ENCODE results near the gene TRAF3.

TRAF3 gene

DNA sequence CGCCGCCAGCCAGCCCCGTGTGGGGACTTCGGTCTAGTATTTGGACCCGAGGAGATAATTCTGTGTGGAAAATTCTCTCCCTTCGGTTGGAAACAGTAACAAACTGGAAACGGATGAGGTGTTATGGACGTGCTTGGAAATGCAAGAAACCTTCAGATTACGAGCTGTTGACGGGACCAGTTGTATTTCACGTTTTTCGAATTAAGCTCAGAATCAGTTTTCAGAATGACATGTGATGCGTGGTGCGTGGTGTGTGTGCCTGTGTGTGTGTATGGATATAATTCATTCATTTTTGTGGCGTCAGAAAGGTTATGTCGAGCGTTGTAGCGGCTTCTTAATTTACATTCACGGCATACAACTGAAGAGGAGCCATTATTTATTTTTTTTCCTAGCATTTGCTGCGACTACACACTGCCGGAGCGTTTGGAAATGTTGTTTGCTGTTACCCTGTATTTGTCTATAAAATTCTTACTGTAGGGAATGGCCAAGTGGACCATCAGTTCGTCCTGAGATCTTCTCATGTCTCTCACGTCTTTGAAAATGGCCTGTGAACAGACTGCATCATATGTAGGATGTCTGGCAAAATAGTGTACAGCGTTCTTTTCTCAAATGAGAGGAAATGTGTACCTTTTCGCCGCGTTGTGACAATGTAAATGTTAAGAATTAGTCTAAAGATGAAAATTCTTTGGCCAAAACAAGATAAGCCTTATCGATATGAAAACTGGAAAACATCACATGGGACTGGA is 1.3 kb downstream of the TRAF3 start:
- ATAC-seq, result peak; percentile 6 to 21

DNA sequence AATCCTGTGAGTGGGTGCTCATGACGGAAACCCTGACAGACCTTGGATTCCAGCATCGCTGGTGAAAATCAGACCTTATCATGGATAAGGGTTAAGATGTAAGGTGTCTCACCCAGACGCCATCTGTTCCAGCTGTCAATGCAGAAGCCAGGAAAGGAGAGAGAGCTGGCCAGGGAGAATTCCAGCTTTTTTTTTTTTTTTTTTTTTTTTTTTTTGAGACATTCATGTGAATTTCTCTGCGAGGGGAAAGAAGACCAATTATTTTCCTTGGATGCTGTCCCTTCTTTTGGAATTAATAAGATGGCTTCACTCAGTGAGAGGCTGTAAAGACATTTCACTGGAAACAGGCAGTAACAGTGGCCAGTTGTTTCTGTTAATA is 1.8 kb downstream of the TRAF3 start:
- ATAC-seq, result no peak

GRCh38 chr14:102779574-102780315 is 2.5 kb downstream of the TRAF3 start:
- no peak for ATAC-seq

DNA sequence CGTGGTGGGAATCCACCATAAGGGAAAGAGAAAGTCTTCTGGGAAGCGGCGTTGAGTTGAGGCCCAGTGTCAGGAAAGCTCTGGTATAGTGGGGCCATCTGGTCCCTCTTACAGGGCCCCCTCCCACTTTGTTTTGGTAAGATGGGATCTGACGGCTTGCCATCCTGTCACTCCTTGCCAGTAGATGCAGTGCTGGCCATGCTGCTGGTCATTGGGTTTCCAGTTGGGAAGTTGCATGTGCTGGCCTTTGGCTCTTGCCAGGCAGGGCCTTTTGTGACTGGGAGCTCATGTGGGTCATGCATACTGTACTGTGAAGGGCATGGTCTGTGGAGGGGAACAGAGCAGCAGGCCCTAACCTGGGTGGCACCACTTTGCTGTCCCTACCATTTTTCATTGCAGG is 3.8 kb downstream of the TRAF3 start:
- no peak for ATAC-seq

GRCh38 chr14:102782974-102783373 is 5.7 kb downstream of the TRAF3 start:
- ATAC-seq, result no peak

DNA sequence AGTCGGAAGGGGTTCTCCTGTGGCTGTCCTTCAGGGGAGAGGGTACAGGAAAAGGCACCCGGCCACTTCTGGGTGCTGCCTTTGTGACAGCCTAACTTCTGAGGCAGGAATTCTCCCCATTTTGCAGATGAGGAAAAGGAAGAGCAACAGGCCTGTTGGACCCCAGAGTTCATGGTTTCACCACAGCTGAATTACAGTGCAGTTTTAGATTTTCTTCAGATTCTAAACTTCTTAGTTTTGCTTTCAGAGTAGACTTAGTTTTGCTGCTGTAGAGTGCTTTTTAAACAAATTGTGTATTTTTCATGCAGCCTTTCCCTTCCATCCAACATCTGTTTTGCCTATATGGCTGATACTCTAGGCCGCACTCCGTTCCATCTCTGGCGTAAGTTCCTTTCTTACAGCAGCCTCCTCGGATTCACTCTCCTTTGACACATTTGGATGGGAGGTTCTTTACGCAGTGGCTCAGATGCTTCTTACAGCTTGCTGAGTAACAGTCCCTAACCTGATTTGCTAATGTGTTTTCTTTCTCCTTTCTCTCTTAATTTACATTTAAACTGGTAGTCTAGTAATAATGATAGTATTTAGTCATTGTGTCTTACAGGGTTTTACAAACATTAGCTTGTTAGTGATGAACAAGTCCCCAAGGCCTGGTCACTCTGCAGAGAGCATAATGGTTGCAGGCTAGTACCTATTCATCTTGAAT is 7.8 kb downstream of the TRAF3 start:
- peak; percentile 79 to 80 for ATAC-seq

DNA sequence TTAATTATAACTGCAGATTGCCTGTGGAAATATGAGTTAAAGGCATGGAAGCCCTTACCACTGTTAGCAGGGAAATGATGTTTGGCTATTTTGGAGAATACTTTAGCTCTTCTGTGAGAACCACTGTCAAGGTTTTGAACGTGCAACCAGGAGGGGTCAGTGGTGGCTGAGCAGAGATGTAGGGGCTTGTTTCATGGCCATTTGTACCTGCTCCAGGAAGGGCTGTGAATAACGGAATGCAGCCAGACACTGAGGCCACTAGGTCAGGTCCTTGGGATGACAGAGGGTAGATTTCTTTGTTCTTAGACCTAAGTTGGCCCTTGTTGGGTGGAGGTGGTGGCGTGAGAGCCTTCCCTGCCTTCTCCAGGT is 8.3 kb downstream of the TRAF3 start:
- no peak for ATAC-seq

- ATAC-seq, result peak; percentile 60 to 70
Observed at GRCh38 chr14:102786768-102787167, 9.5 kb downstream of the TRAF3 start.

- no peak for ATAC-seq
Observed at GRCh38 chr14:102789349-102789748, 12.1 kb downstream of the TRAF3 start.

DNA sequence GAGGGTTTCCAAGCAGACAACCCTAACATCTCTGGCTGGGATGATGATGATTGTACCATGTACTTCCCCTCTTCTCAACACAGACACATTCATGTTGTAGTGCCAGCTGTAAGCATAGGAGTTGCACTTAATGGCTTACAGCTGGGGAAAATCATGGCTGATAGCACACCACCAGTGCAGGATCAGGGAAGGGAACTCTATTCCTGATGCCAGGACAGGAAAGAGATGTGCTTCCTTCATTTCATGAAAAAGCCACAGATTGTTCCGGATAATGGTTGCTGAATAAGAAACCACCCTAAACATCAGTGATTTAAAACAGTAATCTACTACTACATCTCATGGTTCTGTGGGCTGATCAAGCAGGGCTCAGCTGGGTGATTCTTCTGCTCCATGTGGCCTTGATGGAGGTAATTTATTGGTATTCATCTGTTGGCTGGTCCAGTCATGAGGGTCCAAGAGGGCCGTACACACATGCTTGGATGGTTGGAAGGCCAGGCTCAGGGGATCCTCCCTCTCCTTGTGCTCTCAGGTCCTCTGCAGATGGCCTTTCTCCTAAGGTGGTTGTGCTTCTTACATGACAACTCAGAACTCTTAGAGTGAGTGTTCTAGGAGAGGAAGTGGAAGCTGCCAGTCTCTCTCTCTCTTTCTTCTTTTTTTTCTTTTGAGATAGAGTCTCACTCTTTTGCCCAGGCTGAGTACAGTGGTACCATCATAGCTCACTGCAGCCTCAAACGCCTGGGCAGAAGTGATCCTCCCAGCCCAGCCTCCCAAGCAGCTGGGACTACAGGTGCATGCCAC is 16.5 kb downstream of the TRAF3 start:
- no peak for ATAC-seq

DNA sequence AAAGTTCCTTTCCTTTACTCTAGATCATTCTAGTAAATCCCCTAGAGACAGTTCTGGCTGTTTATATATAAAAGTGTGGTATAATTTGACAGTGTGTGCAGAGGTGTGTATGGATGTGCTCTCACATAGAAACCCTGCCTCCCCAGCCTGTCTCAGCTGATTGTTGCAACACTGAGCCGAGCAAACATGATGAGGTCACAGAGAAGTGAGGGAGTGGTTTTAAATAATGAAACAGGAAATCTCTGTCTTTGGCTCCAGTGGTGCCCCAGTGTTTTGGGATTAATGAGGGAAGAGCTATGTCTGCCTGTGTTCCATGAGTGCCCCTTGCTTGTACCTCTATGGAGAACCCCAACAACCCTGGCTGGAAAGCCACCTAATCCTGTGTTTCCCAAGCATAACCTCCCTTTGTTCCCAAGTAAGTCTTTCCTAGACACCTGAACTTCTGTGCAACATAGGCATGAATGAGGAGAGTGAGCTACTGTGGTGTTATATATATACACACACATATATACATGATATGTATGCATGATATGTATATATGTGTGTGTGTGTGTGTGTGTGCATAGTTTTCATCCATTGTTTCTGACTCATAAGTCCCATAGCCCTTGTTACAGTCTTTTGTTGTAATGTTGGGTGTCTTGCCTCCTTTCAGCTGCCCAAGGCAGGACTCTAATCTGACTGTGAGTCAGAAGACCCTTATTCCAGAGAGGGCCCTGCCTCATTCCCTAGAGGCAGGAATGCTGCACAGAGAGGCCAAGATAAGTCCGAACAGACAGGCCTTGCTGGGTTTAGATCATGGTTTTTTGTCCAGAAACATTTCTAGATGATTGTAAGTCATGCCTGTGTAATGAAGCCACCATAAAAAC is 18.0 kb downstream of the TRAF3 start:
- peak; percentile 68 to 77 for ATAC-seq

DNA sequence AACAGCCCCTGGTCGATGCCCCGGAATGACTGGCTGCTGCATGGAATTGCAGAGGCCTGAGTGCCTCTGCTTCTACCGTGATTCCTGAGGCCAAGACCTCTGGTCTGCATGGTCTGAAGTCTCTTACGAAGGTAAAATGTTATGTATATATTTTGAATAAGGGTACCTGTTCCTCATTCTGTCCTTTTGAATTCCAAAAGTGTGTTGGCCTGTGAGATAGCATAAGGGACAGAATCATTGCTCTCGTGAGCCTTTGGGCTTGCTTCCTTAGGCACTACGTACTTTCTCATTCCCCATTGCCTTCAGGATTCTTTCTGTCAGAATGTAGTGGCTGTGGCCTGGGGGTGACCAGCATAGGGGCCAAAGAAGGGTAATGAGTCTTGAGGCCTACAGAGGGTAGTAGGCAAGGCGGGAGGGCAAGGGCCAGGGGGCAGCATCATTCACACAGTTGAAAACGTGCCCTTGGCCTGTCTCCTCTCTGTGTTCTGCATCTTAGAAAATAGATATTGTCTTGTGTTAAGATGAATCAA is 19.5 kb downstream of the TRAF3 start:
- ATAC-seq, result no peak

- no peak for ATAC-seq
Observed at GRCh38 chr14:102798926-102799325, 21.7 kb downstream of the TRAF3 start.

- ATAC-seq, result no peak
Observed at GRCh38 chr14:102799684-102800562, 22.7 kb downstream of the TRAF3 start.

DNA sequence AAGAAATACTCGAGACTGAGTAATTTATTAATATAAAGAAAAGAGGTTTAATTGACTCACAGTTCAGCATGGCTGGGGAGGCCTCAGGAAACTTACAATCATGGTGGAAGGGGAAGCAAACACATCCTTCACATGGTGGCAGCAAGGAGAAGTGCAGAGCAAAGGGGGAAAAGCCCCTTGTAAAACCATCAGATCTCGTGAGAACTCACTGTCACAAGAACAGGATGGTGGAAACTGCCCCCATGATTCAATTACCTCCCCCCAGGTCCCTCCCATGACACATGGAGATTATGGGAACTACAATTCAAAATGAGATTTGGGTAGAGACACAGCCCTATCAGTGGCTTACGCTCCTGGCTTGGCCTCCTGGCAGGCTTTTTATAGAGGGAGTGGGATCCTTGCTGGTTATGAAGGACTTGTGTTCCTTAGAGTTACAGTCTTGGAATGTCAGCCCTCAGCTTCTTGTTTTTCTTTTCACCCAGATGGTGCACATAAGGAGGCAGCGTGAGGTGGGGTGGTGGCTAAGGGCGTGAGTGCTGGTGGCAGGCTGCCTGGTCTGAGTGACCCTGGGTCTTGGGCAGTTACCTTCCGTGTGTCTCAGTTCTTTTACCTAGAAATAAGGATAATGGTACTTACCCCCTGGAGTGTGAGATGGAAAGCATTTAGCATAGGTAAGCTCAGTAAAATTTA is 25.7 kb downstream of the TRAF3 start:
- ATAC-seq, result no peak

DNA sequence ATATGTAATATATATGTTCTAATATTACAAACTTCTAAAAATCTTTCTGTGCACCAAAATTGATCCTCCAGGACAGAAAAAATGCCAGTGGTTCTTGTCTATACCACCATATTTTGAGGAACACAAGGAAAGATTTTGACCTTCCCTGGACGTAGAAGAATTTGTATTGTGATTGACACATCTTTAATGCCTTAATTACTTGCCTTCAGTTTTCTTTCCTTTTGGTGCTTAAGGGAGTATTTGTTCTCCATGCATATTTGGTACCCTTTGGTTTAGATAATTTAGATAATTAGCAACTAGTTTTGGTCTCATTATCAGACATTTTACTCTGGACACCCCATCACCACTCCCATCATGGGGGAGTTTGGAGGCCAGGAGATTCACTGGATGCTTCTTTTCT is 27.6 kb downstream of the TRAF3 start:
- no peak for ATAC-seq

- ATAC-seq, result peak; percentile 60 to 65
Observed at GRCh38 chr14:102805371-102805891, 28.2 kb downstream of the TRAF3 start.

DNA sequence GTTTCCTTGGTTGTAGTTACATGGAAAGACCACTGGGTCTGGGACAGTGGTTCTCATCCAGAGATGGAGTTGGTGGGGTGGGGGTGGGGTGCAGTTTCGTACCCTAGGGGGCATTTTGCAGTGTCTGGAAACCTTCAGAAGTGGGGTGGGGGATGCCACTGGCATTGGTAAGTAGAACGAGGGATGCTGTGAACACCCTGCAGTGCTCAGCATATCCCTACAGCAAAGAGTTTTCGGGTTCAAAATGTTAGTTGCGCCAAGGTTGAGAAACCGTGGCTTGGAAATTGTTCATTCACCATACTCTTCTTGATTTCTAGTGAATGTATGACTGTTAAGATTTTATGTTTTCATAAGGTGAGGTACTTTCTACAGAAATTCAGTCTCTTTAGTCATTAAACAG is 28.7 kb downstream of the TRAF3 start:
- ATAC-seq, result peak; percentile 25 to 28

DNA sequence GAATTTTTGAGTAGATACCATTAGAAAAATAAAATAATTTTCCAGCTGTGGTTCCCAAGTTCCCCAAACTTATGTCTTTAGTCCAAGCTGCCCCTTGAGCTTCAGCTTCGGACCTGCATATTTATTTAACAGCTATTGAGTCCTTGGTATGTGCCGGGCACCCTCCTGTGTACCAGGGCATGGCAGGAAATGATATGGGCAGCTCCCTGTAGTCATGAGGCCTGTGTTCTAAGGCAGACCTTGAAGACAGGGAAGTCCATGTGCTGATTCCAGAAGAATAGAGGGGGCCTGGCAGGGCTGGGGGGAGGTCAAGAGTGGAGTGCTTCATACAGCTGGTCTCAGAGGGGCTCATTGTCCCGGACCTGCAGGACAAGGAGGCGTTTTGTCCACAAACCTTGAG is 29.2 kb downstream of the TRAF3 start:
- no peak for ATAC-seq

DNA sequence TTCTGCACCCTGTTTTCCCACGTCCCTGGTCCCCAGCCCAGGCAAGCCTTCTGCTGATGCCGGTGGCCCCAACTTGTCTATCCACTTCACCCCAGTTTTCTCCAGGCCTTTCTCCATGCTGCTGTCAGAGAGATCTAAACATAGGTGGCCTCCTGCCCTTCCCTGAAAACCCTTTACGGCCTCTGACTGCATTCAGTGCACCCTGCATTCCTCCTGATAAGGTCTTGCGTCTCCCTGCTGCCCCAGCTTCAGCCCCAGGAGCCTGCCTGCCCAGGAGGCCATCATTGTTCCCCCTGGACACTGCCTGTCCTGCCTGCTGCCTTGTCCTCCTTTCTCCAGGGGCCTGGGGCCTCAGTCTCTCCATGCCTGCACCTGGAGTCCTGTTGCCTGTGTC is 29.8 kb downstream of the TRAF3 start:
- no peak for ATAC-seq

Measured in activated CD4-positive, CD25-positive, alpha-beta regulatory T cell treated with anti-CD3 and anti-CD28 coated beads, Interleukin-2, amount 50 U/mL, for 24 hours (primary cell).